A549 (cell line): ENCODE data around the gene SRGAP3. TPM values are rescaled to one million over a fixed set of nuclear protein-coding genes. Genes with fewer than 3 reads are reported as not detected.

ENCODE experiments used
- ATAC-seq, 2 experiments: fragments of 200-7000 bp in 1 of 2; fragments of >200 bp in 1 of 2; cut with Nextera tagmentation in 1 of 2; cut with Tn5 transposase in 1 of 2; 3 replicates each; pipeline versions ENCODE4 v1.8.0 to v1.9.1; 2018 to 2020; ENCODE audit warnings: mild to moderate bottlenecking in 1 of 2, moderate library complexity in 1 of 2
- CTCF ChIA-PET: fragments of 300-600 bp; sonication (Branson Sonifier 250); formaldehyde crosslinking; extraction: SDS; loops from one replicate; lab custom pipeline; 2021; ENCODE audit warnings: antibody characterized with exemption, inconsistent platforms; lab: Yijun Ruan, JAX
- POLR2A ChIA-PET: fragments of 350-600 bp; formaldehyde crosslinking; extraction: SDS; loops from one replicate; lab custom pipeline; 2021; ENCODE audit warnings: antibody characterized with exemption, inconsistent platforms; lab: Yijun Ruan, JAX
- DNase-seq, 2 experiments: peaks; one replicate each; pipeline versions ENCODE4 v3.0.0 to v3.0.0-alpha.2; 2011 to 2016; ENCODE audit warnings: low read depth in 1 of 2, low spot score in 1 of 2
- FAIRE-seq: peaks from 2 replicates; lab custom pipeline; 2011; peaks lifted over from hg19 to GRCh38; lab: Jason Lieb, UNC
- H3K27ac ChIP-seq, 2 experiments: fragments of >200 bp; sonication (Bioruptor Twin); formaldehyde crosslinking; 3 replicates each; pipeline ENCODE4 v1.5.1; 2016 to 2017
- H3K4me1 ChIP-seq: fragments of >200 bp; sonication (Bioruptor Twin); formaldehyde crosslinking; 3 replicates; pipeline ENCODE4 v1.6.1; 2016
- H3K4me2 ChIP-seq: fragments of >200 bp; sonication (Bioruptor Twin); formaldehyde crosslinking; 3 replicates; pipeline ENCODE4 v1.6.1; 2016
- H3K4me3 ChIP-seq: fragments of >200 bp; sonication (Bioruptor Twin); formaldehyde crosslinking; 3 replicates; pipeline ENCODE4 v1.5.1; 2016
- H3K9me3 ChIP-seq: fragments of >200 bp; sonication (Bioruptor Twin); formaldehyde crosslinking; 3 replicates; pipeline ENCODE4 v1.6.1; 2016
- ATOH8 ChIP-seq: fragments of 250-450 bp; sonication (Bioruptor Pico); IDR thresholded peaks from 2 replicates; pipeline ENCODE4 v1.5.0; 2020; ENCODE audit warnings: low read depth, mild to moderate bottlenecking, moderate library complexity
- BHLHE40 ChIP-seq: IDR thresholded peaks from 2 replicates; pipeline ENCODE4 v1.6.1; 2012; ENCODE audit warnings: low read depth, low read length, inconsistent platforms
- CHD2 ChIP-seq: fragments of 150-350 bp; IDR thresholded peaks from 2 replicates; pipeline ENCODE4 v1.6.1; 2014; ENCODE audit warnings: low read length; ENCODE audit not compliant: partially characterized antibody
- EHF ChIP-seq: fragments of 250-450 bp; sonication (Bioruptor Pico); IDR thresholded peaks from 2 replicates; pipeline ENCODE4 v1.5.0; 2020; ENCODE audit warnings: mild to moderate bottlenecking
- EP300 ChIP-seq, 2 experiments: fragments of >200 bp; sonication (Bioruptor Twin); formaldehyde crosslinking; IDR thresholded peaks; 2 replicates in 1 of 2; 3 replicates in 1 of 2; pipeline ENCODE4 v1.6.1; 2016 to 2017
- FOSL2 ChIP-seq, 2 experiments: fragments of 450-650 bp in 1 of 2; fragments of >200 bp in 1 of 2; sonication (Bioruptor Twin) in 1 of 2; formaldehyde crosslinking; IDR thresholded peaks; 2 replicates each; pipeline versions ENCODE4 v1.5.0 to v1.6.1; 2016 to 2020; ENCODE audit warnings: mild to moderate bottlenecking in 1 of 2, moderate library complexity in 1 of 2
- GATA3 ChIP-seq: IDR thresholded peaks from 2 replicates; pipeline ENCODE4 v1.6.1; 2012; ENCODE audit warnings: borderline replicate concordance
- HMGXB4 ChIP-seq: fragments of 250-450 bp; sonication (Bioruptor Pico); IDR thresholded peaks from 2 replicates; pipeline ENCODE4 v1.5.0; 2021; ENCODE audit warnings: mild to moderate bottlenecking, moderate library complexity, borderline replicate concordance
- HOXB13 ChIP-seq: fragments of 250-450 bp; sonication (Bioruptor Pico); IDR thresholded peaks from 2 replicates; pipeline ENCODE4 v1.5.0; 2020; ENCODE audit warnings: low read depth, mild to moderate bottlenecking, moderate library complexity
- MAX ChIP-seq: IDR thresholded peaks from 2 replicates; pipeline ENCODE4 v1.6.1; 2012
- MYC ChIP-seq: IDR thresholded peaks from 2 replicates; pipeline ENCODE4 v1.6.1; 2012; ENCODE audit warnings: mild to moderate bottlenecking, inconsistent platforms, low read length, improper control_type of control experiment, borderline replicate concordance
- PHF8 ChIP-seq: fragments of 200-600 bp; sonication (generic); IDR thresholded peaks from 2 replicates; pipeline ENCODE4 v1.6.1; 2016; ENCODE audit warnings: low read depth, mild to moderate bottlenecking, antibody characterized with exemption, moderate library complexity, borderline replicate concordance
- RCOR1 ChIP-seq: fragments of 150-350 bp; IDR thresholded peaks from 2 replicates; pipeline ENCODE4 v1.6.1; 2014; ENCODE audit warnings: antibody characterized with exemption, low read length, low read depth
- REST ChIP-seq: fragments of 200-600 bp; sonication (generic); IDR thresholded peaks from 2 replicates; pipeline ENCODE4 v1.6.1; 2016; ENCODE audit warnings: antibody characterized with exemption, mild to moderate bottlenecking, moderate library complexity
- SMC3 ChIP-seq: fragments of >200 bp; sonication (Bioruptor Twin); formaldehyde crosslinking; IDR thresholded peaks from 3 replicates; pipeline ENCODE4 v1.6.1; 2018; ENCODE audit warnings: inconsistent platforms
- SREBF2 ChIP-seq: fragments of 450-650 bp; IDR thresholded peaks from 2 replicates; pipeline ENCODE4 v1.6.1; 2014; ENCODE audit warnings: mild to moderate bottlenecking, moderate library complexity
- ZFP36 ChIP-seq: fragments of 450-650 bp; IDR thresholded peaks from 2 replicates; pipeline ENCODE4 v1.6.1; 2014; ENCODE audit warnings: borderline replicate concordance; ENCODE audit not compliant: partially characterized antibody
- ZSCAN20 ChIP-seq: fragments of 250-450 bp; sonication (Bioruptor Pico); IDR thresholded peaks from 2 replicates; pipeline ENCODE4 v1.8.0; 2022; ENCODE audit warnings: mild to moderate bottlenecking, moderate library complexity
- WGBS: methylation state at CpG from one replicate; pipeline ENCODE4 v1.1.6; 2017; ENCODE audit errors: missing lambda C conversion rate; 5-methylcytosine and 5-hydroxymethylcytosine counted together
- polyA plus RNA-seq, 4 experiments: library from polyadenylated mRNA; depleted of rRNA in 3 of 4; stranded (reverse); fragments of >200 nt; fragmentation: RNase III in 1 of 4; extraction: RNeasy Plus Mini Kit Qiagen cat#74134 plus additional on column Dnase treatment in 1 of 4; gene quantifications; 2 replicates in 3 of 4; 3 replicates in 1 of 4; pipeline ENCODE4 v1.2.3, GENCODE V29; 2011 to 2017

The SRGAP3 gene
- polyA plus RNA-seq, 2 of the 4 experiments (the other 2 are of a cell fraction) = 1.6 to 2.5 TPM

- no peak for TF ChIP-seq HMGXB4
These were observed 118.8 kb downstream of the SRGAP3 start (continued) for GRCh38 chr3:9130345-9131305.

GRCh38 chr3:9129365-9129764, 120.1 kb downstream of the SRGAP3 start:
- no peak overlapping the region for H3K4me2 ChIP-seq
- H3K9me3 ChIP-seq = no peaks in the 10 kb centered on the region
- 0 out of 3 replicates have a peak, but pooled peaks cover 5% of the 10 kb centered on the region for H3K4me1 ChIP-seq
- POLR2A ChIA-PET = no interaction called here
- H3K4me3 ChIP-seq = no peak overlapping the region
- CTCF ChIA-PET = interaction anchor here (1.0 to 1.1 kb wide), 2 partner anchors 13 to 120 kb away, joined by 3 to 4 read pairs; partner anchors contain the start of gene SRGAP3
- FAIRE-seq = no peak
- no peak overlapping the region for H3K27ac ChIP-seq
- no peak for DNase-seq
- 68% methylated on average over 2 of the region's 2 CpGs for WGBS
- TF ChIP-seq MAX (no peak), HOXB13 (no peak), GATA3 (no peak), MYC (no peak), PHF8 (no peak), EP300 (IDR thresholded peaks at IDR 0.05) (no peak), EHF (CRISPR knock-in tag) (no peak), CHD2 (no peak), ZSCAN20 (CRISPR knock-in tag) (no peak), SMC3 (no peak), SREBF2 (no peak), FOSL2 (IDR thresholded peaks at IDR 0.05) (no peak), FOSL2 (CRISPR knock-in tag; IDR thresholded peaks at IDR 0.05) (no peak), ZFP36 (no peak), ATOH8 (CRISPR knock-in tag) (no peak), RCOR1 (no peak), REST (no peak), BHLHE40 (no peak)
- ATAC-seq = no peak
